A673 (cell line): Measurements from ENCODE around the gene FHIP2A.

ENCODE experiments used
- CTCF ChIP-seq: fragments of 300-800, 200-600 bp; sonication (generic); conservative IDR thresholded peaks from 2 replicates; pipeline ENCODE4 v1.5.1; 2017; ENCODE audit warnings: low read depth, mild to moderate bottlenecking, antibody characterized with exemption, low read length, moderate library complexity, mixed read lengths
- EZH2 ChIP-seq: fragments of 200-600 bp; sonication (generic); IDR thresholded peaks from 2 replicates; pipeline ENCODE4 v1.6.1; 2017; ENCODE audit warnings: borderline replicate concordance, low read depth, mild to moderate bottlenecking, mixed read lengths, antibody characterized with exemption, low read length; ENCODE audit not compliant: poor library complexity, severe bottlenecking

- TF ChIP-seq CTCF, result no peak
- TF ChIP-seq EZH2, result no peak
These were observed 980 bp downstream of the FHIP2A start for GRCh38 chr10:114822444-114823076.
